Gastrocnemius medialis (tissue), 4 donors: ENCODE results near the gene SYNGR2.

ENCODE experiments used
- POLR2A ChIP-seq, 2 donors: fragments of 450-650 bp; IDR thresholded peaks; one replicate each; pipeline ENCODE4 v1.6.1; 2017; ENCODE audit warnings: antibody characterized with exemption in 2 of 2, mild to moderate bottlenecking in 2 of 2, moderate library complexity in 2 of 2
- TF ChIP-seq, protein P1 (sequence below), 5 experiments: fragments of 450-650 bp in 3 of 5; fragments of 200-600 bp in 2 of 5; sonication (generic) in 2 of 5; IDR thresholded peaks in 4 of 5; conservative IDR thresholded peaks in 1 of 5; 1 replicate in 4 of 5; 2 replicates in 1 of 5; pipeline ENCODE4 v1.5.1; 2016 to 2019; ENCODE audit warnings: antibody characterized with exemption in 5 of 5, mild to moderate bottlenecking in 3 of 5, moderate library complexity in 3 of 5

DNA sequence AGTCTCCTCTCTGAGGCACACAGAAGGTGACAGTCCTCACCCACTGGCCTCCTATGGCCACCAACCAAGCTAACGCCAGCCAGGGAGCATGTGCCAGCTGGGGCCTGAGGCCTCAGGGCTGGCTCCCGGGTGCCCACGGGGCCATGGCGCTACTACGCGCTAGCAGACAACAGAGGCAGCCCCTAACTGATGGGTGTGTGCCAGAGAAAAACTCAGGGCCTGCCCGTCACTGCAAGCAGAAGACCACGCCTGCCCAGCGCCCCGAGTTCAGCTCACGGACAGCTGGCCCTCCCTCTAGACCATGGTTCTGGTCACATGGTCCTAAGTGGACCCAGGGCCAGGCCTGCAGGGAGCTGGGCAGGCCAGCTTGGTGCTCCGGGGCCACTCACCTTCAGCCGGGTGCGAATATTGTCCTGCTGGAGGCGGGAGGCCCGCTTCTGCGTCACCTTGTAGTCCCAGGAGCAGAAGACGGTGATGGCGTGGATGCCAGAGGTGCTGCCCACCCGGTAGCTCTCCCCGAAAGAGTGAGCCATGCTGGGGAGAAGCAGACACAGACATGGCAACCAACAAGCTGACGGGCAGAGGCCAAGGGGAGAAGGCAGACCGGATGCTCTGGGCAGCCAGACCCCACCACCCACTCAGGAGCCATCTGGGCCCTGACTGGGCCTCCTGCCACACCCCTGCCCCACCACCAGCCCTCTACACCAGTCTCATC, 46.0 kb upstream of the SYNGR2 start:
- TF ChIP-seq, protein P1, sequence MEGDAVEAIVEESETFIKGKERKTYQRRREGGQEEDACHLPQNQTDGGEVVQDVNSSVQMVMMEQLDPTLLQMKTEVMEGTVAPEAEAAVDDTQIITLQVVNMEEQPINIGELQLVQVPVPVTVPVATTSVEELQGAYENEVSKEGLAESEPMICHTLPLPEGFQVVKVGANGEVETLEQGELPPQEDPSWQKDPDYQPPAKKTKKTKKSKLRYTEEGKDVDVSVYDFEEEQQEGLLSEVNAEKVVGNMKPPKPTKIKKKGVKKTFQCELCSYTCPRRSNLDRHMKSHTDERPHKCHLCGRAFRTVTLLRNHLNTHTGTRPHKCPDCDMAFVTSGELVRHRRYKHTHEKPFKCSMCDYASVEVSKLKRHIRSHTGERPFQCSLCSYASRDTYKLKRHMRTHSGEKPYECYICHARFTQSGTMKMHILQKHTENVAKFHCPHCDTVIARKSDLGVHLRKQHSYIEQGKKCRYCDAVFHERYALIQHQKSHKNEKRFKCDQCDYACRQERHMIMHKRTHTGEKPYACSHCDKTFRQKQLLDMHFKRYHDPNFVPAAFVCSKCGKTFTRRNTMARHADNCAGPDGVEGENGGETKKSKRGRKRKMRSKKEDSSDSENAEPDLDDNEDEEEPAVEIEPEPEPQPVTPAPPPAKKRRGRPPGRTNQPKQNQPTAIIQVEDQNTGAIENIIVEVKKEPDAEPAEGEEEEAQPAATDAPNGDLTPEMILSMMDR (IDR thresholded peaks at IDR 0.05 in 4 of 5, conservative IDR thresholded peaks at IDR 0.05 in 1 of 5): no peak
- TF ChIP-seq POLR2A (IDR thresholded peaks at IDR 0.05): no peak
